H1 (cell line): ENCODE measurements around the gene CCDC183. TPM values are rescaled to one million over a fixed set of nuclear protein-coding genes. Genes with fewer than 3 reads are reported as not detected.

Experiments
- CTBP2 ChIP-seq: IDR thresholded peaks from 2 replicates; pipeline ENCODE4 v1.7.0; 2011; ENCODE audit warnings: borderline replicate concordance, mild to moderate bottlenecking, moderate library complexity, mixed read lengths, low read length; ENCODE audit not compliant: insufficient read depth, insufficient read length
- HDAC2 ChIP-seq, 2 experiments: fragments of 300-600 bp in 1 of 2; sonication (generic) in 1 of 2; IDR thresholded peaks; 2 replicates each; pipeline ENCODE4 v1.6.1; 2011 to 2012; ENCODE audit warnings: low read depth in 2 of 2, low read length in 2 of 2, mild to moderate bottlenecking in 2 of 2, moderate library complexity in 2 of 2, borderline replicate concordance in 1 of 2, inconsistent platforms in 1 of 2
- RNF2 ChIP-seq: fragments of 200-900, 300-1000 bp; sonication (generic); IDR thresholded peaks from 2 replicates; pipeline ENCODE4 v1.7.1; 2016; ENCODE audit warnings: borderline replicate concordance, low read depth, mild to moderate bottlenecking, antibody characterized with exemption, low read length; ENCODE audit not compliant: poor library complexity, severe bottlenecking; ENCODE audit errors: missing control alignments
- TAF1 ChIP-seq: IDR thresholded peaks from 2 replicates; pipeline ENCODE4 v1.6.1; 2011; ENCODE audit warnings: mild to moderate bottlenecking, low read depth, low read length
- YY1 ChIP-seq: IDR thresholded peaks from 2 replicates; pipeline ENCODE4 v1.6.1; 2011; ENCODE audit warnings: low read depth, mild to moderate bottlenecking, low read length
- polyA plus RNA-seq, 7 experiments: library from polyadenylated mRNA; depleted of rRNA in 3 of 7; stranded (reverse) in 5 of 7; unstranded in 2 of 7; fragments of >200 nt in 5 of 7; fragments of 200-250 nt in 2 of 7; gene quantifications; 1 replicate in 5 of 7; 2 replicates in 1 of 7; 4 replicates in 1 of 7; pipeline versions ENCODE4 v1.2.1 to v1.2.3, GENCODE V29; 2011 to 2013; ENCODE audit warnings: missing spikeins in 2 of 7, mixed read lengths in 2 of 7
- total RNA-seq: library from RNA; stranded (reverse); fragmentation: NEBNext Ultra II Directional; extraction: Animal tissue kit (Norgen Biotek cat#: 25700); gene quantifications from 2 replicates; pipeline ENCODE4 v1.2.1, GENCODE V29; 2021
- TF ChIP-seq, protein P1 (sequence below): fragments of 300-600 bp; sonication (generic); IDR thresholded peaks from 2 replicates; pipeline ENCODE4 v1.7.1; 2012; ENCODE audit warnings: low read length, moderate library complexity, mild to moderate bottlenecking, inconsistent platforms; ENCODE audit not compliant: insufficient replicate concordance

Gene CCDC183
- total and polyA plus RNA-seq, 2 of the 8 experiments (the other 6 are each of a cell fraction or from before 2014, with no cell fraction given): 0.51 to 1.6 TPM

- TF ChIP-seq RNF2 (no peak), CTBP2 (no peak), HDAC2 (IDR thresholded peaks at IDR 0.05; ENCODE audit: borderline replicate concordance in 1 of 2, low read depth in 2 of 2, low read length in 2 of 2) (no peak), TAF1 (no peak), YY1 (no peak)
- TF ChIP-seq, protein P1, sequence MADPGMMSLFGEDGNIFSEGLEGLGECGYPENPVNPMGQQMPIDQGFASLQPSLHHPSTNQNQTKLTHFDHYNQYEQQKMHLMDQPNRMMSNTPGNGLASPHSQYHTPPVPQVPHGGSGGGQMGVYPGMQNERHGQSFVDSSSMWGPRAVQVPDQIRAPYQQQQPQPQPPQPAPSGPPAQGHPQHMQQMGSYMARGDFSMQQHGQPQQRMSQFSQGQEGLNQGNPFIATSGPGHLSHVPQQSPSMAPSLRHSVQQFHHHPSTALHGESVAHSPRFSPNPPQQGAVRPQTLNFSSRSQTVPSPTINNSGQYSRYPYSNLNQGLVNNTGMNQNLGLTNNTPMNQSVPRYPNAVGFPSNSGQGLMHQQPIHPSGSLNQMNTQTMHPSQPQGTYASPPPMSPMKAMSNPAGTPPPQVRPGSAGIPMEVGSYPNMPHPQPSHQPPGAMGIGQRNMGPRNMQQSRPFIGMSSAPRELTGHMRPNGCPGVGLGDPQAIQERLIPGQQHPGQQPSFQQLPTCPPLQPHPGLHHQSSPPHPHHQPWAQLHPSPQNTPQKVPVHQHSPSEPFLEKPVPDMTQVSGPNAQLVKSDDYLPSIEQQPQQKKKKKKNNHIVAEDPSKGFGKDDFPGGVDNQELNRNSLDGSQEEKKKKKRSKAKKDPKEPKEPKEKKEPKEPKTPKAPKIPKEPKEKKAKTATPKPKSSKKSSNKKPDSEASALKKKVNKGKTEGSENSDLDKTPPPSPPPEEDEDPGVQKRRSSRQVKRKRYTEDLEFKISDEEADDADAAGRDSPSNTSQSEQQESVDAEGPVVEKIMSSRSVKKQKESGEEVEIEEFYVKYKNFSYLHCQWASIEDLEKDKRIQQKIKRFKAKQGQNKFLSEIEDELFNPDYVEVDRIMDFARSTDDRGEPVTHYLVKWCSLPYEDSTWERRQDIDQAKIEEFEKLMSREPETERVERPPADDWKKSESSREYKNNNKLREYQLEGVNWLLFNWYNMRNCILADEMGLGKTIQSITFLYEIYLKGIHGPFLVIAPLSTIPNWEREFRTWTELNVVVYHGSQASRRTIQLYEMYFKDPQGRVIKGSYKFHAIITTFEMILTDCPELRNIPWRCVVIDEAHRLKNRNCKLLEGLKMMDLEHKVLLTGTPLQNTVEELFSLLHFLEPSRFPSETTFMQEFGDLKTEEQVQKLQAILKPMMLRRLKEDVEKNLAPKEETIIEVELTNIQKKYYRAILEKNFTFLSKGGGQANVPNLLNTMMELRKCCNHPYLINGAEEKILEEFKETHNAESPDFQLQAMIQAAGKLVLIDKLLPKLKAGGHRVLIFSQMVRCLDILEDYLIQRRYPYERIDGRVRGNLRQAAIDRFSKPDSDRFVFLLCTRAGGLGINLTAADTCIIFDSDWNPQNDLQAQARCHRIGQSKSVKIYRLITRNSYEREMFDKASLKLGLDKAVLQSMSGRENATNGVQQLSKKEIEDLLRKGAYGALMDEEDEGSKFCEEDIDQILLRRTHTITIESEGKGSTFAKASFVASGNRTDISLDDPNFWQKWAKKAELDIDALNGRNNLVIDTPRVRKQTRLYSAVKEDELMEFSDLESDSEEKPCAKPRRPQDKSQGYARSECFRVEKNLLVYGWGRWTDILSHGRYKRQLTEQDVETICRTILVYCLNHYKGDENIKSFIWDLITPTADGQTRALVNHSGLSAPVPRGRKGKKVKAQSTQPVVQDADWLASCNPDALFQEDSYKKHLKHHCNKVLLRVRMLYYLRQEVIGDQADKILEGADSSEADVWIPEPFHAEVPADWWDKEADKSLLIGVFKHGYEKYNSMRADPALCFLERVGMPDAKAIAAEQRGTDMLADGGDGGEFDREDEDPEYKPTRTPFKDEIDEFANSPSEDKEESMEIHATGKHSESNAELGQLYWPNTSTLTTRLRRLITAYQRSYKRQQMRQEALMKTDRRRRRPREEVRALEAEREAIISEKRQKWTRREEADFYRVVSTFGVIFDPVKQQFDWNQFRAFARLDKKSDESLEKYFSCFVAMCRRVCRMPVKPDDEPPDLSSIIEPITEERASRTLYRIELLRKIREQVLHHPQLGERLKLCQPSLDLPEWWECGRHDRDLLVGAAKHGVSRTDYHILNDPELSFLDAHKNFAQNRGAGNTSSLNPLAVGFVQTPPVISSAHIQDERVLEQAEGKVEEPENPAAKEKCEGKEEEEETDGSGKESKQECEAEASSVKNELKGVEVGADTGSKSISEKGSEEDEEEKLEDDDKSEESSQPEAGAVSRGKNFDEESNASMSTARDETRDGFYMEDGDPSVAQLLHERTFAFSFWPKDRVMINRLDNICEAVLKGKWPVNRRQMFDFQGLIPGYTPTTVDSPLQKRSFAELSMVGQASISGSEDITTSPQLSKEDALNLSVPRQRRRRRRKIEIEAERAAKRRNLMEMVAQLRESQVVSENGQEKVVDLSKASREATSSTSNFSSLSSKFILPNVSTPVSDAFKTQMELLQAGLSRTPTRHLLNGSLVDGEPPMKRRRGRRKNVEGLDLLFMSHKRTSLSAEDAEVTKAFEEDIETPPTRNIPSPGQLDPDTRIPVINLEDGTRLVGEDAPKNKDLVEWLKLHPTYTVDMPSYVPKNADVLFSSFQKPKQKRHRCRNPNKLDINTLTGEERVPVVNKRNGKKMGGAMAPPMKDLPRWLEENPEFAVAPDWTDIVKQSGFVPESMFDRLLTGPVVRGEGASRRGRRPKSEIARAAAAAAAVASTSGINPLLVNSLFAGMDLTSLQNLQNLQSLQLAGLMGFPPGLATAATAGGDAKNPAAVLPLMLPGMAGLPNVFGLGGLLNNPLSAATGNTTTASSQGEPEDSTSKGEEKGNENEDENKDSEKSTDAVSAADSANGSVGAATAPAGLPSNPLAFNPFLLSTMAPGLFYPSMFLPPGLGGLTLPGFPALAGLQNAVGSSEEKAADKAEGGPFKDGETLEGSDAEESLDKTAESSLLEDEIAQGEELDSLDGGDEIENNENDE: no peak
Observed at GRCh38 chr9:136806631-136807201, 10.6 kb downstream of the CCDC183 start (continued).
